ENCODE measurements around the gene OSM.

DNA sequence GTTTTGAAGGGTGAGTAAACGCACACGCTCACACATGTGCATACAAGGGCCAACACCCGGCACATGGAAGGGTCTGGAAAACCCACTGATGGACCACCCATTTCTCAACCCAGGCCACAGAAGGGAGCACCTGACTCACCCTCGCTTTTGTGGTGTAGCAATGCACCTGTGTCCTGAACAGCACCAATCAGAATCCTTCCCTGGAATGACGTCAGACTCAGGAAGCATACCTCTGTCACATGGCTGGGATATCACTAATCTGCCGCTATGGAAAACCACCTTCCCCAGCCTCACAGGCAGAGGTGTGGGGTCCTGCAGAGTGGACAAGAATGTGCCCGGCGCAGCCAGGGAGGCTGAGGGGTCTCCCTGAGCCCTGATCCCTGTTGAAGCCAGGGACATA, 9.0 kb upstream of the OSM start:
- TF ChIP-seq TCF12 (IDR thresholded peaks at IDR 0.05) (no peak), POLR2AphosphoS5 (IDR thresholded peaks at IDR 0.05; ENCODE audit: low read depth, low read length) (no peak), FOXM1 (IDR thresholded peaks at IDR 0.05; ENCODE audit: low read depth) (no peak), FOSL2 (IDR thresholded peaks at IDR 0.05; ENCODE audit: borderline replicate concordance, low read depth) (no peak), GABPA (IDR thresholded peaks at IDR 0.05; ENCODE audit: low read depth) (no peak), RCOR1 (IDR thresholded peaks at IDR 0.05; ENCODE audit: low read length) (no peak), CHD2 (IDR thresholded peaks at IDR 0.05; ENCODE audit: low read length, partially characterized antibody) (no peak), NRF1 (IDR thresholded peaks at IDR 0.05; ENCODE audit: low read depth, low read length) (no peak), SIN3A (IDR thresholded peaks at IDR 0.05; ENCODE audit: borderline replicate concordance, low read depth, low read length) (no peak), EZH2phosphoT487 (IDR thresholded peaks at IDR 0.05; ENCODE audit: borderline replicate concordance, low read depth) (no peak), TAF1 (IDR thresholded peaks at IDR 0.05; ENCODE audit: borderline replicate concordance, low read depth, low read length) (no peak)
- TF ChIP-seq, protein P1, sequence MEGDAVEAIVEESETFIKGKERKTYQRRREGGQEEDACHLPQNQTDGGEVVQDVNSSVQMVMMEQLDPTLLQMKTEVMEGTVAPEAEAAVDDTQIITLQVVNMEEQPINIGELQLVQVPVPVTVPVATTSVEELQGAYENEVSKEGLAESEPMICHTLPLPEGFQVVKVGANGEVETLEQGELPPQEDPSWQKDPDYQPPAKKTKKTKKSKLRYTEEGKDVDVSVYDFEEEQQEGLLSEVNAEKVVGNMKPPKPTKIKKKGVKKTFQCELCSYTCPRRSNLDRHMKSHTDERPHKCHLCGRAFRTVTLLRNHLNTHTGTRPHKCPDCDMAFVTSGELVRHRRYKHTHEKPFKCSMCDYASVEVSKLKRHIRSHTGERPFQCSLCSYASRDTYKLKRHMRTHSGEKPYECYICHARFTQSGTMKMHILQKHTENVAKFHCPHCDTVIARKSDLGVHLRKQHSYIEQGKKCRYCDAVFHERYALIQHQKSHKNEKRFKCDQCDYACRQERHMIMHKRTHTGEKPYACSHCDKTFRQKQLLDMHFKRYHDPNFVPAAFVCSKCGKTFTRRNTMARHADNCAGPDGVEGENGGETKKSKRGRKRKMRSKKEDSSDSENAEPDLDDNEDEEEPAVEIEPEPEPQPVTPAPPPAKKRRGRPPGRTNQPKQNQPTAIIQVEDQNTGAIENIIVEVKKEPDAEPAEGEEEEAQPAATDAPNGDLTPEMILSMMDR (IDR thresholded peaks at IDR 0.05) = no peak
- TF ChIP-seq, protein P2, sequence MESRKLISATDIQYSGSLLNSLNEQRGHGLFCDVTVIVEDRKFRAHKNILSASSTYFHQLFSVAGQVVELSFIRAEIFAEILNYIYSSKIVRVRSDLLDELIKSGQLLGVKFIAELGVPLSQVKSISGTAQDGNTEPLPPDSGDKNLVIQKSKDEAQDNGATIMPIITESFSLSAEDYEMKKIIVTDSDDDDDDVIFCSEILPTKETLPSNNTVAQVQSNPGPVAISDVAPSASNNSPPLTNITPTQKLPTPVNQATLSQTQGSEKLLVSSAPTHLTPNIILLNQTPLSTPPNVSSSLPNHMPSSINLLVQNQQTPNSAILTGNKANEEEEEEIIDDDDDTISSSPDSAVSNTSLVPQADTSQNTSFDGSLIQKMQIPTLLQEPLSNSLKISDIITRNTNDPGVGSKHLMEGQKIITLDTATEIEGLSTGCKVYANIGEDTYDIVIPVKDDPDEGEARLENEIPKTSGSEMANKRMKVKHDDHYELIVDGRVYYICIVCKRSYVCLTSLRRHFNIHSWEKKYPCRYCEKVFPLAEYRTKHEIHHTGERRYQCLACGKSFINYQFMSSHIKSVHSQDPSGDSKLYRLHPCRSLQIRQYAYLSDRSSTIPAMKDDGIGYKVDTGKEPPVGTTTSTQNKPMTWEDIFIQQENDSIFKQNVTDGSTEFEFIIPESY (IDR thresholded peaks at IDR 0.05; ENCODE audit: borderline replicate concordance, low read depth) = no peak
- TF ChIP-seq, protein P3, sequence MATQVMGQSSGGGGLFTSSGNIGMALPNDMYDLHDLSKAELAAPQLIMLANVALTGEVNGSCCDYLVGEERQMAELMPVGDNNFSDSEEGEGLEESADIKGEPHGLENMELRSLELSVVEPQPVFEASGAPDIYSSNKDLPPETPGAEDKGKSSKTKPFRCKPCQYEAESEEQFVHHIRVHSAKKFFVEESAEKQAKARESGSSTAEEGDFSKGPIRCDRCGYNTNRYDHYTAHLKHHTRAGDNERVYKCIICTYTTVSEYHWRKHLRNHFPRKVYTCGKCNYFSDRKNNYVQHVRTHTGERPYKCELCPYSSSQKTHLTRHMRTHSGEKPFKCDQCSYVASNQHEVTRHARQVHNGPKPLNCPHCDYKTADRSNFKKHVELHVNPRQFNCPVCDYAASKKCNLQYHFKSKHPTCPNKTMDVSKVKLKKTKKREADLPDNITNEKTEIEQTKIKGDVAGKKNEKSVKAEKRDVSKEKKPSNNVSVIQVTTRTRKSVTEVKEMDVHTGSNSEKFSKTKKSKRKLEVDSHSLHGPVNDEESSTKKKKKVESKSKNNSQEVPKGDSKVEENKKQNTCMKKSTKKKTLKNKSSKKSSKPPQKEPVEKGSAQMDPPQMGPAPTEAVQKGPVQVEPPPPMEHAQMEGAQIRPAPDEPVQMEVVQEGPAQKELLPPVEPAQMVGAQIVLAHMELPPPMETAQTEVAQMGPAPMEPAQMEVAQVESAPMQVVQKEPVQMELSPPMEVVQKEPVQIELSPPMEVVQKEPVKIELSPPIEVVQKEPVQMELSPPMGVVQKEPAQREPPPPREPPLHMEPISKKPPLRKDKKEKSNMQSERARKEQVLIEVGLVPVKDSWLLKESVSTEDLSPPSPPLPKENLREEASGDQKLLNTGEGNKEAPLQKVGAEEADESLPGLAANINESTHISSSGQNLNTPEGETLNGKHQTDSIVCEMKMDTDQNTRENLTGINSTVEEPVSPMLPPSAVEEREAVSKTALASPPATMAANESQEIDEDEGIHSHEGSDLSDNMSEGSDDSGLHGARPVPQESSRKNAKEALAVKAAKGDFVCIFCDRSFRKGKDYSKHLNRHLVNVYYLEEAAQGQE (IDR thresholded peaks at IDR 0.05; ENCODE audit: low read depth, low read length) = no peak

Data from SK-N-SH (cell line).